Coronary artery (tissue), 2 donors: ENCODE measurements around the gene DDAH2.

Experiments
- DNase-seq: peaks from one replicate; pipeline ENCODE4 v3.0.0-alpha.2; 2017; ENCODE audit warnings: low spot score
- H3K27ac ChIP-seq, 2 donors: fragments of 200-600 bp; sonication (generic); one replicate each; pipeline ENCODE4 v1.5.1; 2016 to 2019
- H3K4me3 ChIP-seq: fragments of 200-600 bp; sonication (generic); 2 replicates; pipeline ENCODE4 v1.5.1; 2016; ENCODE audit warnings: mild to moderate bottlenecking, moderate library complexity
- TF ChIP-seq, protein P1 (sequence below): fragments of 200-600 bp; sonication (generic); IDR thresholded peaks from one replicate; pipeline ENCODE4 v1.5.1; 2019; ENCODE audit warnings: antibody characterized with exemption

Gene DDAH2

DNA sequence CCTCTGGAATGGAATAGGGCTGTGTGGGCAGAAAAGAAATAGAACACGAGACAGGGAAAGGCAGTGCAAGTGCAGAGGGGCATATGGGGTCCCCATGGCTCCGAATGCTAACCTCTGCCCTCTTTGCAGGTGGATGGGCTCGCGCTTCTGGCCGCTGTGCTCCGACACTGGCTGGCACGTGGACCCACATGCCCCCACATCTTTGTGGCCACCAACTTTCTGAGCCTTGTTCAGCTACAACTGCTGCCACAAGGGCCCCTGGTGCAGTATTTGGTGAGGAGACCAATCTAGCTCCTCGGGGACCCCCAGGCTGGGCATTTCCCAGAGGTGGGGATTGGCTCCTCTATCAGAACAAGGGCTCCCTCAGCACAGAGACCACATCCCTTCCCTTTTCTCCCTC lies 32.2 kb upstream of the DDAH2 start:
- no peak overlapping the region for H3K4me3 ChIP-seq
- H3K27ac ChIP-seq, result no peak overlapping the region
- TF ChIP-seq, protein P1, sequence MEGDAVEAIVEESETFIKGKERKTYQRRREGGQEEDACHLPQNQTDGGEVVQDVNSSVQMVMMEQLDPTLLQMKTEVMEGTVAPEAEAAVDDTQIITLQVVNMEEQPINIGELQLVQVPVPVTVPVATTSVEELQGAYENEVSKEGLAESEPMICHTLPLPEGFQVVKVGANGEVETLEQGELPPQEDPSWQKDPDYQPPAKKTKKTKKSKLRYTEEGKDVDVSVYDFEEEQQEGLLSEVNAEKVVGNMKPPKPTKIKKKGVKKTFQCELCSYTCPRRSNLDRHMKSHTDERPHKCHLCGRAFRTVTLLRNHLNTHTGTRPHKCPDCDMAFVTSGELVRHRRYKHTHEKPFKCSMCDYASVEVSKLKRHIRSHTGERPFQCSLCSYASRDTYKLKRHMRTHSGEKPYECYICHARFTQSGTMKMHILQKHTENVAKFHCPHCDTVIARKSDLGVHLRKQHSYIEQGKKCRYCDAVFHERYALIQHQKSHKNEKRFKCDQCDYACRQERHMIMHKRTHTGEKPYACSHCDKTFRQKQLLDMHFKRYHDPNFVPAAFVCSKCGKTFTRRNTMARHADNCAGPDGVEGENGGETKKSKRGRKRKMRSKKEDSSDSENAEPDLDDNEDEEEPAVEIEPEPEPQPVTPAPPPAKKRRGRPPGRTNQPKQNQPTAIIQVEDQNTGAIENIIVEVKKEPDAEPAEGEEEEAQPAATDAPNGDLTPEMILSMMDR, result no peak
- no peak for DNase-seq

DNA sequence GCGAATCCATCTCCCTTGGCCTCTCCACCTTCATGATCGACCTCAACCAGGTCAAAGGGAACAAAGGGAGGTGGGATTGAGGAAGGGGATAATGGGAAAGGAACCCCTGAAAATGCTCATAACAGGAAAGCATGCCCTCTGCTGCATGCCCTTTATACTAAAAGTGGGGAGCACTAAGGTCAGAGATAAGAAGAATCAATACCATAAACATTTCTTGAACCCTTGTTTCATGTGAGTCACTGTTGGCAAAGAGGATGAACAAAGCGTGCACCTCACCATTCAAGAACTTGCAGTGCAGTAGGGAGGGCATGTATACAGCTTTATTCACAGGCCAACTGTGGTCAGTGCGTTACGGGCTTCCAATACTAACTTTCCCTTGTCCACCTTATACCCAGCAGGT lies 31.7 kb upstream of the DDAH2 start:
- DNase-seq, result no peak
- Histone ChIP-seq H3K4me3 (no peak overlapping the region), H3K27ac (no peak overlapping the region)
- TF ChIP-seq, protein P1, result no peak

DNA sequence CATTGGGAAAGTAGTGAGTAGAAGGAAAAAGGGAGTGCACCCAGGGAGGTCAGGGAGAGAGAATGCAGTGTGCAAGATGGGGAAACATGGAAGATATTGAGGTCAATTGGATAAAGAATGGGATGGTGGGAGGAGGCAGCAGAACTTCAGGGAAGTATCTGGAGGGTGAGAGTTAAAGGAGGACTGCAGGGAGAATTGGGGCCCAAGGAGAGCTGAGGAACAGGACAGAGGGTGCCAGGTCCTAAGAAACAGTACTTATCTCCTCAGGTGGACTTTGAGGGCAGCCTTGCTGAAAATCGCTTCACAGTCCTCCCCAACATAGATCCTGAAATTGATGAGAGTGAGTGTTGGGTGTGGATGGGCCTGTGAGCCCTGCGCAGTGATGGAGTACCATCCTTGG lies 29.2 kb upstream of the DDAH2 start:
- Histone ChIP-seq H3K27ac (no peak overlapping the region), H3K4me3 (no peak overlapping the region)
- no peak for DNase-seq
- TF ChIP-seq, protein P1, result no peak

DNA sequence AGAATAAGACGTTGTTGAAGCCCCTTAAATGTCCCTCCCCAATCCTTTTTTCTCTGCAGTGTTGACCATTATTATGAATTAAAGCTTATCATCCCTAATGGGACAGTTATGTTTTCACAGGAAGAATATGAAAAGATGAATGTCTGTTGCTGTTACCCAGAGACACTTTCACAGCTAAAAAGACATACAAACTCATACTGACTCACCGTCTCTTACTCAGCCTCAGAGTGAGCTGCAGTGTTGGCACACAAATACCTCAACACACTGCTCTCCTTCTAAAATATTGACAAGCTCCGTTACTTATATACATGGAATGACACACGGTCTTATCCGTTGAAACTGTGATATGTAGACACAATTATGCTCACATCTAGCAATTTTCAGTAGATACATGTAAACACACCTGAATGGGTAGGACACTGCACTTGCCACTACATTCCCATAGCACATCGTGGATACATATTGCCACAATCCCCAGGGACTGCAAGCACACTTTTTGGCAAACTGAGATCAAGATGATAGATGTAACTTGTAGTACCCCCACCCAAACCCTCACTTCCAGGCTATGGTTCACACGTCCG lies 23.7 kb upstream of the DDAH2 start:
- DNase-seq, result no peak
- TF ChIP-seq, protein P1, result no peak

DNA sequence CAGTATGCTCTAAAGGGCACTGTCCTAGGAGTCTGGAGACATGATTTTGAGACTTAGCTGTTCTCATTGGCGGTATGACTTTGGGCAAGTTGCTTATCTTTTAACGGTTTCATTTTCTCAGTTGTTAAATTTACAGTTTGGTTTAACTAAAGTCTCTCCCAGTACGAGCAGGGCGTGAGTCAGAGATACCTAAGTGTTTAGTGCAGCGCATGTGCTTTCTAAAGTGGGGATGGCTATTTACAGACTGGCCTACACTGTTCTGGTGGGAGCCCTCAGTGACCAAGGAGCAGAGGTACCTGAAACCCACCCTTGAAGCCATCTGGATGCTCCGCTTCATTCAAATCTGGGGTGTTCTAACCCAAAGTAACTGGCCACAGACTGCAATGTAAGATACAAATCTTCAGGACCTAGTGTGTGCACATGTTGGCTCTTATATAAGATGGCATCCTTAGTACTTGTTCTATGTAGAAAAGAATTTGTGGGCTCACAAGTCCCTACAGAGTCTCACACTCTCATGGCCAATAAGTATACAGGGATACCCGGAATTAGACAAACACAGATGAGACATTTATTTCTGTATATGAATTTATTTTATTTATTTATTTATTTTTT lies 21.4 kb upstream of the DDAH2 start:
- no peak overlapping the region for H3K27ac ChIP-seq
- H3K4me3 ChIP-seq, result no peak overlapping the region
- TF ChIP-seq, protein P1, result no peak
- no peak for DNase-seq

More for the DNA sequence above, 23.7 kb upstream of the DDAH2 start:
- no peak overlapping the region for H3K27ac ChIP-seq
- H3K4me3 ChIP-seq, result no peak overlapping the region

DNA sequence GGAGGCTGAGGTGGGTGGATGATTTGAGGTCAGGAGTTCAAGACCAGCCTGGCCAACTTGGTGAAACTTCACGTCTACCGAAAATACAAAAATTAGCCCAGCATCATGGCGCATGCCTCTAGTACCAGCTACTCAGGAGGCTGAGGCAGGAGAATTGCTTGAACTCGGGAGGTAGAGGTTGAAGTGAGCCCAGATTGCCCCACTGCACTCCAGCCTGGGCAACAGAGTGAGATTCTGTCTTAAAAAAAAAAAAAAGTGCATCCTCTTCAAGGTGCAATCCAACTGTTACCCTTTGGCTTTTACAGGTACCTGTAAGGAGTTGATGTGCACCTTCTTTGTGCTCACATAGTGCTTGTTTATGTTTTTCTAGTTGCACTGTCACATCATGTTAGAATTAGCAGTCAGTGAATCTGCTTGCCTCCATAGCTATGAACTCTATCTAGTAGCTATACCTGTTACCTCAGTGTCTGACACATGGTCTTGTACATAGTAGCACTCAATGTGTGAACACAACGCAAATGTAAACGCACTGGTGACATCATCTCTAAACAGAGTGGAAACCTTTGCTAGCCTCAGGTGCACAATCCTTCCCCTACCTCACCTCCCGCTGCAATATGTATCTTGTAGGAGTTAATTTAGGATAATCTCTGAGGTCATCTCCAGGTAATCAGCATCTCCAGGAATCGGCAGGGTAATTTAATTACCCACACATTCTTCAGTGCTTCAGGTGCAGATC lies 20.4 kb upstream of the DDAH2 start:
- TF ChIP-seq, protein P1, result no peak
- Histone ChIP-seq H3K27ac (no peak overlapping the region), H3K4me3 (no peak overlapping the region)
- DNase-seq, result no peak

DNA sequence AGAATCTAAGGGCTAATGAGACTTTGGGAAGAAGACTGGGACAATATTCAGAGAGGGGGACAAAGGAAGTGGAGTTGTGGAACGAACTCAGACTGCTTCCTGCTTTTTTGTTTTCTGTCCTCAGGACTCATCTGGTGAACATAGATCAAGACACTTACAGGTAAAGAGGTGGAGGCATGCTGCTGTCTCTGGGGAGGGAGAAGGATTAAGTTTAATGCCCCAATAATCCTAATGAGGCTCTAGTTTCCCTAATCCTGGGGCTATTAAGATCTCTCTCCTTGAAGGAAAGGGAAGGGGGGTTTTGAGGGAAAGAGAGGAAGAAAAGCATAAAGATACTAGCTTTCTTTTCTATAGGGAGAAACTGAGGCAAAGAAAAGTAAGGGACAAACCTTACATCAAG lies 15.3 kb upstream of the DDAH2 start:
- H3K27ac ChIP-seq, result no peak overlapping the region
- H3K4me3 ChIP-seq, result no peak overlapping the region
- TF ChIP-seq, protein P1, result no peak
- DNase-seq, result no peak
